BE2C (cell line): ENCODE results near the gene PDS5A.

Source experiments
- DNase-seq: peaks from one replicate; pipeline ENCODE4 v3.0.0-alpha.2; 2020
- H3K27me3 ChIP-seq: fragments of 250-450 bp; sonication (Bioruptor Pico); 2 replicates; pipeline ENCODE4 v1.5.1; 2020; ENCODE audit warnings: mild to moderate bottlenecking
- H3K36me3 ChIP-seq: fragments of 250-450 bp; sonication (Bioruptor Pico); 2 replicates; pipeline ENCODE4 v1.5.1; 2020; ENCODE audit warnings: mild to moderate bottlenecking
- H3K4me1 ChIP-seq: fragments of 250-450 bp; sonication (Bioruptor Pico); 2 replicates; pipeline ENCODE4 v1.5.1; 2020
- H3K4me3 ChIP-seq: 2 replicates; pipeline ENCODE4 v1.5.1; 2011; ENCODE audit warnings: low read depth, low read length
- H3K9me3 ChIP-seq: fragments of 250-450 bp; sonication (Bioruptor Pico); 2 replicates; pipeline ENCODE4 v1.5.1; 2020
- CTCF ChIP-seq: IDR thresholded peaks from 2 replicates; pipeline ENCODE4 v1.5.1; 2012; ENCODE audit warnings: mild to moderate bottlenecking, low read depth, low read length

PDS5A gene

GRCh38 chr4:39834269-39834668 is 143.4 kb downstream of the PDS5A start:
- Histone ChIP-seq H3K4me3 (no peak overlapping the region), H3K27me3 (no peaks in the 10 kb centered on the region), H3K4me1 (no peaks in the 10 kb centered on the region), H3K9me3 (no peaks in the 10 kb centered on the region), H3K36me3 (peaks cover 71% of the 10 kb centered on the region)
- no peak for TF ChIP-seq CTCF
- no peak for DNase-seq

GRCh38 chr4:39825741-39826231 is 151.9 kb downstream of the PDS5A start:
- Histone ChIP-seq H3K4me3 (no peak overlapping the region), H3K36me3 (peaks cover 56% of the 10 kb centered on the region), H3K9me3 (no peaks in the 10 kb centered on the region), H3K4me1 (no peaks in the 10 kb centered on the region), H3K27me3 (no peaks in the 10 kb centered on the region)
- no peak for DNase-seq
- TF ChIP-seq CTCF: no peak

- no peak overlapping the region for H3K4me3 ChIP-seq
- no peak for TF ChIP-seq CTCF
- H3K36me3 ChIP-seq: peaks cover 49% of the 10 kb centered on the region
- H3K4me1 ChIP-seq: no peaks in the 10 kb centered on the region
- no peaks in the 10 kb centered on the region for H3K27me3 ChIP-seq
- H3K9me3 ChIP-seq: no peaks in the 10 kb centered on the region
- no peak for DNase-seq
These were observed 152.6 kb downstream of the PDS5A start for GRCh38 chr4:39825090-39825489.

- no peak for DNase-seq
- H3K27me3 ChIP-seq: no peaks in the 10 kb centered on the region
- H3K9me3 ChIP-seq: no peaks in the 10 kb centered on the region
- H3K4me3 ChIP-seq: no peak overlapping the region
- peaks cover 38% of the 10 kb centered on the region for H3K36me3 ChIP-seq
- no peaks in the 10 kb centered on the region for H3K4me1 ChIP-seq
- TF ChIP-seq CTCF: no peak
These were observed 154.5 kb downstream of the PDS5A start for GRCh38 chr4:39823191-39823590.

- no peaks in the 10 kb centered on the region for H3K4me1 ChIP-seq
These were observed 155.0 kb downstream of the PDS5A start for GRCh38 chr4:39822662-39823061.

GRCh38 chr4:39821951-39822350 is 155.8 kb downstream of the PDS5A start:
- Histone ChIP-seq H3K4me3 (no peak overlapping the region), H3K4me1 (no peaks in the 10 kb centered on the region), H3K9me3 (no peaks in the 10 kb centered on the region), H3K36me3 (peaks cover 26% of the 10 kb centered on the region), H3K27me3 (no peaks in the 10 kb centered on the region)
- DNase-seq: no peak
- no peak for TF ChIP-seq CTCF

More at GRCh38 chr4:39822662-39823061, 155.0 kb downstream of the PDS5A start:
- no peak for TF ChIP-seq CTCF
- no peaks in the 10 kb centered on the region for H3K9me3 ChIP-seq
- peaks cover 33% of the 10 kb centered on the region for H3K36me3 ChIP-seq
- no peaks in the 10 kb centered on the region for H3K27me3 ChIP-seq
- H3K4me3 ChIP-seq: no peak overlapping the region
- no peak for DNase-seq
